GM19193 (cell line): ENCODE measurements around the gene TOB2.

Experiments used
- POLR2A ChIP-seq: IDR thresholded peaks from 4 replicates; pipeline ENCODE4 v1.6.1; 2011; ENCODE audit not compliant: insufficient read depth, insufficient read length; ENCODE audit errors: extremely low read depth

Gene TOB2

GRCh38 chr22:41446639-41447434 lies at the start of gene TOB2:
TOB2 (minus strand) TSS chr22:41446801; CDS start chr22:41437345, 9,456 bp downstream.
- peak; percentile 99 for TF ChIP-seq POLR2A

- no peak for TF ChIP-seq POLR2A
Measured at GRCh38 chr22:41491374-41492100, 44.9 kb upstream of the TOB2 start.

- TF ChIP-seq POLR2A, result no peak
Measured at GRCh38 chr22:41488596-41489385, 42.2 kb upstream of the TOB2 start.

- no peak for TF ChIP-seq POLR2A
Measured at GRCh38 chr22:41488076-41488475, 41.5 kb upstream of the TOB2 start.

GRCh38 chr22:41487037-41487935 lies 40.7 kb upstream of the TOB2 start:
- no peak for TF ChIP-seq POLR2A

GRCh38 chr22:41485033-41485432 lies 38.4 kb upstream of the TOB2 start:
- no peak for TF ChIP-seq POLR2A

GRCh38 chr22:41482319-41482935 lies 35.8 kb upstream of the TOB2 start:
- no peak for TF ChIP-seq POLR2A

GRCh38 chr22:41481925-41482318 lies 35.3 kb upstream of the TOB2 start:
- no peak for TF ChIP-seq POLR2A

- no peak for TF ChIP-seq POLR2A
Measured at GRCh38 chr22:41481131-41481830, 34.7 kb upstream of the TOB2 start.

GRCh38 chr22:41480397-41480735 lies 33.8 kb upstream of the TOB2 start:
- TF ChIP-seq POLR2A, result no peak

GRCh38 chr22:41479671-41480396 lies 33.2 kb upstream of the TOB2 start:
- no peak for TF ChIP-seq POLR2A

GRCh38 chr22:41478891-41479521 lies 32.4 kb upstream of the TOB2 start:
- TF ChIP-seq POLR2A, result no peak

GRCh38 chr22:41478473-41478872 lies 31.9 kb upstream of the TOB2 start:
- TF ChIP-seq POLR2A, result no peak

- TF ChIP-seq POLR2A, result no peak
Measured at GRCh38 chr22:41474872-41475451, 28.4 kb upstream of the TOB2 start.
